PC-9 (cell line): Measurements from ENCODE around the gene ACVR2B.

Experiments used
- EZH2 ChIP-seq: fragments of 200-600 bp; sonication (generic); IDR thresholded peaks from 2 replicates; pipeline ENCODE4 v1.8.0; 2017; ENCODE audit warnings: antibody characterized with exemption, low read depth
- TF ChIP-seq, protein P1 (sequence below): fragments of 200-600 bp; sonication (generic); conservative IDR thresholded peaks from 2 replicates; pipeline ENCODE4 v1.6.1; 2017; ENCODE audit warnings: mixed run types, antibody characterized with exemption, mild to moderate bottlenecking, moderate library complexity

DNA sequence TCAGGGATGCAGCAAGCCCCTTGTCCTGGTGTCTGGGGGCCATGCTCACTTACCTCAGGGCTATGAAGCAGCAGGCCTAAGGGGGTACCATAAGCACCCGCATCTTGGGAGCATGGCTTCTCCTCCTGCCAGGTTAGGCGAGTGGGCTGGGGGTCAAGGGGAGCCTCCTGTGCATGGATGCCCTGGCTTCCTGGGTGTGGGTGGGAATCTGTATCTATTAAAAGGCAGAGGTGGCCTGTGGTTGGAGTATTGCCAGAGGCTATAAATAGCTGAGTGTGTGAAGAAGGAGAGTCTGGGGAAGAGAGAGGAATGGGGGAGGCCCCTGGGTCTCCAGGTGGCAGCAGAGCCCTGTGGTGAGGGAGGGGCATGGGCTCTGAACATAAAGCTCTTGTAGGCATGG is 19.5 kb downstream of the ACVR2B start:
- TF ChIP-seq, protein P1, sequence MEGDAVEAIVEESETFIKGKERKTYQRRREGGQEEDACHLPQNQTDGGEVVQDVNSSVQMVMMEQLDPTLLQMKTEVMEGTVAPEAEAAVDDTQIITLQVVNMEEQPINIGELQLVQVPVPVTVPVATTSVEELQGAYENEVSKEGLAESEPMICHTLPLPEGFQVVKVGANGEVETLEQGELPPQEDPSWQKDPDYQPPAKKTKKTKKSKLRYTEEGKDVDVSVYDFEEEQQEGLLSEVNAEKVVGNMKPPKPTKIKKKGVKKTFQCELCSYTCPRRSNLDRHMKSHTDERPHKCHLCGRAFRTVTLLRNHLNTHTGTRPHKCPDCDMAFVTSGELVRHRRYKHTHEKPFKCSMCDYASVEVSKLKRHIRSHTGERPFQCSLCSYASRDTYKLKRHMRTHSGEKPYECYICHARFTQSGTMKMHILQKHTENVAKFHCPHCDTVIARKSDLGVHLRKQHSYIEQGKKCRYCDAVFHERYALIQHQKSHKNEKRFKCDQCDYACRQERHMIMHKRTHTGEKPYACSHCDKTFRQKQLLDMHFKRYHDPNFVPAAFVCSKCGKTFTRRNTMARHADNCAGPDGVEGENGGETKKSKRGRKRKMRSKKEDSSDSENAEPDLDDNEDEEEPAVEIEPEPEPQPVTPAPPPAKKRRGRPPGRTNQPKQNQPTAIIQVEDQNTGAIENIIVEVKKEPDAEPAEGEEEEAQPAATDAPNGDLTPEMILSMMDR, result no peak
- no peak for TF ChIP-seq EZH2
